H1 (cell line): ENCODE measurements around the gene BRD1. TPM values are rescaled to one million over a fixed set of nuclear protein-coding genes. Genes with fewer than 3 reads are reported as not detected.

Source experiments
- CTCF ChIA-PET: fragments of 300-600 bp; sonication (Branson Sonifier 250); formaldehyde crosslinking; loops from one replicate; lab custom pipeline; 2021; ENCODE audit not compliant: partially characterized antibody; lab: Charles Lee
- POLR2A ChIA-PET: fragments of 300-600 bp; sonication (Branson Sonifier 250); formaldehyde crosslinking; loops from one replicate; lab custom pipeline; 2021; ENCODE audit warnings: inconsistent platforms; ENCODE audit not compliant: partially characterized antibody; lab: Charles Lee
- DNase-seq, 2 experiments: peaks; one replicate each; pipeline versions ENCODE4 v3.0.0 to v3.0.0-alpha.2; 2010 to 2022; ENCODE audit warnings: low spot score in 2 of 2, low read depth in 1 of 2, mixed read lengths in 1 of 2
- FAIRE-seq: peaks from 2 replicates; lab custom pipeline; 2011; peaks lifted over from hg19 to GRCh38; lab: Jason Lieb, UNC
- H2AFZ ChIP-seq: 2 replicates; pipeline ENCODE4 v1.8.1; 2012; ENCODE audit warnings: low read length, inconsistent platforms
- H2AK5ac ChIP-seq: 2 replicates; pipeline ENCODE4 v1.6.1; 2013; ENCODE audit warnings: low read depth, low read length
- H2BK120ac ChIP-seq: replicated peaks from 2 replicates; pipeline ENCODE3; 2013; ENCODE audit warnings: low read depth, low read length, inconsistent platforms
- H2BK12ac ChIP-seq: 2 replicates; pipeline ENCODE4 v1.6.1; 2013; ENCODE audit warnings: low read depth, low read length
- H2BK15ac ChIP-seq: 2 replicates; pipeline ENCODE4 v1.6.1; 2013; ENCODE audit warnings: low read length
- H2BK20ac ChIP-seq: 2 replicates; pipeline ENCODE4 v1.6.1; 2013; ENCODE audit warnings: low read length
- H2BK5ac ChIP-seq: 2 replicates; pipeline ENCODE4 v1.6.1; 2013; ENCODE audit warnings: low read depth, low read length
- H3K14ac ChIP-seq: 2 replicates; pipeline ENCODE4 v1.6.1; 2013; ENCODE audit warnings: inconsistent platforms; ENCODE audit not compliant: insufficient read length
- H3K18ac ChIP-seq: 2 replicates; pipeline ENCODE4 v1.6.1; 2013; ENCODE audit warnings: low read length; ENCODE audit errors: extremely low read depth
- H3K23ac ChIP-seq: 2 replicates; pipeline ENCODE4 v1.6.1; 2013; ENCODE audit warnings: inconsistent platforms; ENCODE audit not compliant: insufficient read length
- H3K23me2 ChIP-seq: 2 replicates; pipeline ENCODE4 v1.6.1; 2013; ENCODE audit warnings: low read depth, low read length
- H3K27ac ChIP-seq: 2 replicates; pipeline ENCODE4 v1.6.1; 2011; ENCODE audit warnings: low read depth, low read length, inconsistent platforms
- H3K27me3 ChIP-seq, 4 experiments: replicated peaks in 1 of 4; 1 replicate in 1 of 4; 2 replicates in 3 of 4; pipeline versions ENCODE4 v1.6.1 to v1.8.1; 2011 to 2013; ENCODE audit warnings: low read length in 3 of 4, mild to moderate bottlenecking in 3 of 4, inconsistent platforms in 2 of 4, mixed read lengths in 2 of 4, moderate library complexity in 1 of 4; ENCODE audit not compliant: control insufficient read depth in 3 of 4, insufficient read depth in 3 of 4; ENCODE audit errors: extremely low read depth in 1 of 4
- H3K36me3 ChIP-seq, 4 experiments: 2 replicates each; pipeline versions ENCODE4 v1.6.1 to v1.8.1; 2011 to 2013; ENCODE audit warnings: mild to moderate bottlenecking in 4 of 4, low read length in 3 of 4, moderate library complexity in 2 of 4, control low read depth in 1 of 4, inconsistent platforms in 1 of 4; ENCODE audit not compliant: insufficient read depth in 4 of 4, control insufficient read depth in 2 of 4
- H3K4ac ChIP-seq: replicated peaks from 2 replicates; pipeline ENCODE3; 2013; ENCODE audit warnings: low read length, low read depth, mixed read lengths, inconsistent platforms; ENCODE audit not compliant: insufficient read length
- H3K4me1 ChIP-seq, 4 experiments: replicated peaks in 1 of 4; 1 replicate in 1 of 4; 2 replicates in 3 of 4; pipeline versions ENCODE4 v1.6.1 to v1.8.1; 2011 to 2013; ENCODE audit warnings: low read length in 3 of 4, inconsistent platforms in 2 of 4, mixed read lengths in 1 of 4; ENCODE audit not compliant: insufficient read depth in 4 of 4, control insufficient read depth in 3 of 4
- H3K4me2 ChIP-seq, 2 experiments: 2 replicates each; pipeline versions ENCODE4 v1.6.1 to v1.8.1; 2011 to 2013; ENCODE audit warnings: low read depth in 2 of 2, low read length in 2 of 2, control low read depth in 1 of 2, inconsistent platforms in 1 of 2, mild to moderate bottlenecking in 1 of 2; ENCODE audit not compliant: insufficient read depth in 1 of 2
- H3K4me3 ChIP-seq, 4 experiments: fragments of 200-600, 300-600 bp in 1 of 4; sonication (generic), shearing (Covaris generic), sonication (Bioruptor Twin) in 1 of 4; 2 replicates each; pipeline versions ENCODE4 v1.5.1 to v1.8.1; 2011 to 2016; ENCODE audit warnings: low read length in 4 of 4, low read depth in 3 of 4, control low read depth in 2 of 4, inconsistent platforms in 2 of 4, mild to moderate bottlenecking in 2 of 4, mixed read lengths in 1 of 4, moderate library complexity in 1 of 4; ENCODE audit not compliant: insufficient read depth in 2 of 4; ENCODE audit errors: extremely low read depth in 1 of 4
- H3K56ac ChIP-seq: replicated peaks from 2 replicates; pipeline ENCODE3; 2013; ENCODE audit warnings: low read depth, mild to moderate bottlenecking, mixed read lengths, low read length, inconsistent platforms; ENCODE audit not compliant: insufficient read length
- H3K79me1 ChIP-seq: 2 replicates; pipeline ENCODE4 v1.6.1; 2013; ENCODE audit warnings: low read depth, low read length, control low read depth
- H3K79me2 ChIP-seq, 2 experiments: 2 replicates each; pipeline versions ENCODE4 v1.6.1 to v1.8.1; 2012 to 2013; ENCODE audit warnings: low read length in 2 of 2, mild to moderate bottlenecking in 2 of 2, inconsistent platforms in 1 of 2; ENCODE audit not compliant: insufficient read depth in 2 of 2, control insufficient read depth in 1 of 2
- H3K9ac ChIP-seq, 4 experiments: replicated peaks in 1 of 4; 1 replicate in 1 of 4; 2 replicates in 3 of 4; pipeline versions ENCODE4 v1.6.1 to v1.8.1; 2011 to 2013; ENCODE audit warnings: low read depth in 3 of 4, low read length in 3 of 4, control low read depth in 2 of 4, mild to moderate bottlenecking in 2 of 4, moderate library complexity in 2 of 4, inconsistent platforms in 1 of 4; ENCODE audit errors: extremely low read depth in 1 of 4
- H3K9me3 ChIP-seq, 2 experiments: 2 replicates each; pipeline versions ENCODE4 v1.6.1 to v1.8.1; 2012 to 2013; ENCODE audit warnings: mild to moderate bottlenecking in 2 of 2, moderate library complexity in 2 of 2, control low read depth in 1 of 2, inconsistent platforms in 1 of 2, low read depth in 1 of 2, low read length in 1 of 2, mixed read lengths in 1 of 2; ENCODE audit not compliant: insufficient read depth in 2 of 2
- H4K20me1 ChIP-seq, 2 experiments: replicated peaks in 1 of 2; 2 replicates each; pipeline versions ENCODE3 to v1.8.1; 2011 to 2013; ENCODE audit warnings: inconsistent platforms in 2 of 2, low read length in 2 of 2, mild to moderate bottlenecking in 1 of 2; ENCODE audit not compliant: insufficient read depth in 2 of 2, control insufficient read depth in 1 of 2
- H4K5ac ChIP-seq: 2 replicates; pipeline ENCODE4 v1.6.1; 2013; ENCODE audit warnings: low read length, low read depth, mixed read lengths, inconsistent platforms; ENCODE audit not compliant: insufficient read length
- H4K8ac ChIP-seq: 2 replicates; pipeline ENCODE4 v1.8.0; 2013; ENCODE audit warnings: mild to moderate bottlenecking, moderate library complexity, low read length, inconsistent platforms; ENCODE audit not compliant: insufficient read depth; ENCODE audit errors: extremely low read depth
- H4K91ac ChIP-seq: replicated peaks from 2 replicates; pipeline ENCODE3; 2013; ENCODE audit warnings: low read length, mixed read lengths, inconsistent platforms; ENCODE audit not compliant: insufficient read length
- ATF3 ChIP-seq: IDR thresholded peaks from 2 replicates; pipeline ENCODE4 v1.6.1; 2011; ENCODE audit warnings: low read depth, mild to moderate bottlenecking, low read length; ENCODE audit not compliant: insufficient read depth
- CTCF ChIP-seq, 3 experiments: IDR thresholded peaks; 1 replicate in 2 of 3; 2 replicates in 1 of 3; pipeline versions ENCODE4 v1.5.1 to v1.6.1; 2011; ENCODE audit warnings: low read length in 3 of 3, mild to moderate bottlenecking in 3 of 3, inconsistent platforms in 2 of 3, low read depth in 1 of 3, moderate library complexity in 1 of 3; ENCODE audit not compliant: insufficient read depth in 1 of 3; ENCODE audit errors: control extremely low read depth in 1 of 3
- KDM4A ChIP-seq: IDR thresholded peaks from one replicate; pipeline ENCODE4 v1.7.1; 2012; ENCODE audit warnings: low read depth, mild to moderate bottlenecking, moderate library complexity, low read length, inconsistent platforms; ENCODE audit not compliant: severe bottlenecking
- POLR2A ChIP-seq, 2 experiments: IDR thresholded peaks; 1 replicate in 1 of 2; 2 replicates in 1 of 2; pipeline ENCODE4 v1.6.1; 2011; ENCODE audit warnings: low read depth in 2 of 2, low read length in 2 of 2, mild to moderate bottlenecking in 2 of 2; ENCODE audit errors: control extremely low read depth in 1 of 2
- SAP30 ChIP-seq: fragments of 300-600 bp; sonication (generic); IDR thresholded peaks from 2 replicates; pipeline ENCODE4 v1.7.1; 2012; ENCODE audit warnings: low read length, moderate library complexity, mild to moderate bottlenecking, inconsistent platforms; ENCODE audit not compliant: insufficient read depth, insufficient replicate concordance
- SRF ChIP-seq: IDR thresholded peaks from 2 replicates; pipeline ENCODE4 v1.6.1; 2011; ENCODE audit warnings: mild to moderate bottlenecking, low read depth, low read length, moderate library complexity
- TAF1 ChIP-seq: IDR thresholded peaks from 2 replicates; pipeline ENCODE4 v1.6.1; 2011; ENCODE audit warnings: mild to moderate bottlenecking, low read depth, low read length
- ZNF274 ChIP-seq: IDR thresholded peaks from 2 replicates; pipeline ENCODE4 v1.7.0; 2012; ENCODE audit warnings: low read length, borderline replicate concordance; ENCODE audit errors: extremely low read depth
- WGBS, 2 experiments: shearing (Covaris generic) in 1 of 2; methylation state at CpG; one replicate each; pipeline versions ENCODE4 v1.1.6 to v1.1.7; 2013 to 2015; ENCODE audit warnings: low lambda C conversion rate in 2 of 2, mixed read lengths in 2 of 2, inconsistent platforms in 1 of 2, low coverage in 1 of 2, missing lambda C conversion rate in 1 of 2; ENCODE audit not compliant: insufficient replicate concordance in 2 of 2, insufficient coverage in 1 of 2, insufficient read length in 1 of 2; ENCODE audit errors: extremely low coverage in 1 of 2, missing lambda C conversion rate in 1 of 2; 5-methylcytosine and 5-hydroxymethylcytosine counted together
- polyA plus RNA-seq, 7 experiments: library from polyadenylated mRNA; depleted of rRNA in 3 of 7; stranded (reverse) in 5 of 7; unstranded in 2 of 7; fragments of >200 nt in 5 of 7; fragments of 200-250 nt in 2 of 7; gene quantifications; 1 replicate in 5 of 7; 2 replicates in 1 of 7; 4 replicates in 1 of 7; pipeline versions ENCODE4 v1.2.1 to v1.2.3, GENCODE V29; 2011 to 2013; ENCODE audit warnings: missing spikeins in 2 of 7, mixed read lengths in 2 of 7
- total RNA-seq: library from RNA; stranded (reverse); fragmentation: NEBNext Ultra II Directional; extraction: Animal tissue kit (Norgen Biotek cat#: 25700); gene quantifications from 2 replicates; pipeline ENCODE4 v1.2.1, GENCODE V29; 2021

Gene BRD1
- total and polyA plus RNA-seq, 2 of the 8 experiments (the other 6 are each of a cell fraction or from before 2014, with no cell fraction given): 6.8 to 34.0 TPM

GRCh38 chr22:49853981-49854831 lies 26.5 kb upstream of the BRD1 start:
- no peak overlapping the region for H2BK5ac ChIP-seq
- no peak overlapping the region for H3K14ac ChIP-seq
- peaks cover 4 to 8% (median 5%) of the 10 kb centered on the region in 4 experiments; a peak in 6 of 7 replicates for H3K4me1 ChIP-seq
- no peak overlapping the region for H2AFZ ChIP-seq
- no peak overlapping the region for H3K23ac ChIP-seq
- H3K56ac ChIP-seq: peak overlapping the region; percentile 12
- H4K91ac ChIP-seq: no peak overlapping the region
- no peak overlapping the region for H2BK120ac ChIP-seq
- peaks cover 17 to 36% of the 10 kb centered on the region in 2 experiments for H4K20me1 ChIP-seq
- peak overlapping the region; percentile 85 for H3K4ac ChIP-seq
- peak in 1 of 2 experiments; percentile 54 for DNase-seq
- no peak for FAIRE-seq
- no peak overlapping the region for H3K27ac ChIP-seq
- H2AK5ac ChIP-seq: no peak overlapping the region
- ChIA-PET POLR2A (interaction anchor here (0.6 to 2.5 kb wide), 5 partner anchors 9 to 30 kb away, joined by 3 to 6 read pairs (median 3); no protein-coding TSS in a partner anchor), CTCF (no interaction called here)
- 4% methylated on average over 48 of the region's 101 CpGs; no CpG with 5 or more reads in 1 of the 2 experiments for WGBS, 2 experiments
- peak overlapping the region; percentile 4 to 89 (median 59) for H3K9ac ChIP-seq
- H3K4me3 ChIP-seq: peak overlapping the region; percentile 63 to 91 (median 82)
- peaks cover 26% of the 10 kb centered on the region for H3K79me1 ChIP-seq
- H2BK15ac ChIP-seq: no peak overlapping the region
- peak overlapping the region; percentile 45 for H4K5ac ChIP-seq
- H3K18ac ChIP-seq: peak overlapping the region; percentile 60; the same call in 1 of the 2 replicates
- H3K36me3 ChIP-seq: peaks cover 0 to 9% (median 0%) of the 10 kb centered on the region in 4 experiments; a peak in 1 of 8 replicates
- peak overlapping the region; percentile 77 to 81 for H3K4me2 ChIP-seq
- peaks cover 25 to 37% (median 33%) of the 10 kb centered on the region in 4 experiments for H3K27me3 ChIP-seq
- no peak overlapping the region for H2BK20ac ChIP-seq
- H3K9me3 ChIP-seq: no peaks in the 10 kb centered on the region
- peaks cover 14% of the 10 kb centered on the region for H3K23me2 ChIP-seq
- no peak overlapping the region for H4K8ac ChIP-seq
- peaks cover 11 to 48% of the 10 kb centered on the region in 2 experiments; a peak in 3 of 4 replicates for H3K79me2 ChIP-seq
- no peak overlapping the region for H2BK12ac ChIP-seq
- peak; percentile 39 for TF ChIP-seq KDM4A
- TF ChIP-seq CTCF (IDR thresholded peaks at IDR 0.05; ENCODE audit: control extremely low read depth in 1 of 3, insufficient read depth in 1 of 3, low read depth in 1 of 3, low read length in 3 of 3): no peak
- peak; percentile 32; the same call in 1 of the 2 replicates for TF ChIP-seq TAF1
- TF ChIP-seq ZNF274: no peak
- no peak for TF ChIP-seq ATF3
- no peak for TF ChIP-seq POLR2A (IDR thresholded peaks at IDR 0.05; ENCODE audit: control extremely low read depth in 1 of 2, low read depth in 2 of 2, low read length in 2 of 2)
- TF ChIP-seq SRF: no peak
- TF ChIP-seq SAP30: peak; percentile 45
